ENCODE measurements around the gene SIN3A.

DNA sequence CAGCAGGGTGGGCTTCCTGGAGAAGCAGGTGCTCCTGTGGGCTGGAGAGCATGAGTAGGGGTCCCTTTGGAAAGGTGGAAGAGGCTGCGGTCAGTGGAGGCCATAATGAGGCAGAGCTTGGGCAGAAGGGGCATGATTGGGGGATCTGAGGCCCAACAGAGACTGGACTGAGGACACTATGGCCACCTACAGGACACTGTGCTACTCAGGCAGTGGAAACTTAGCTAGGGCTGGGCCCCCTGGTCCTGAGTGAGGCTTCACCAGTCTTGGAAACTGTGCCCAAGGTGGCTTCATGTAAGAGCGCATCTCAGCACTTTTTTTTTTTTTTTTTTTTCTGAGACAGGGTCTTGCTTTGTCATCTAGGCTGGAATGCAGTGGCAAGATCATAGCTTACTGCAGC lies 121.9 kb downstream of the SIN3A start:
- TF ChIP-seq POLR2A (IDR thresholded peaks at IDR 0.05) (no peak), POLR2AphosphoS5 (IDR thresholded peaks at IDR 0.05) (no peak)
- TF ChIP-seq, protein P1, sequence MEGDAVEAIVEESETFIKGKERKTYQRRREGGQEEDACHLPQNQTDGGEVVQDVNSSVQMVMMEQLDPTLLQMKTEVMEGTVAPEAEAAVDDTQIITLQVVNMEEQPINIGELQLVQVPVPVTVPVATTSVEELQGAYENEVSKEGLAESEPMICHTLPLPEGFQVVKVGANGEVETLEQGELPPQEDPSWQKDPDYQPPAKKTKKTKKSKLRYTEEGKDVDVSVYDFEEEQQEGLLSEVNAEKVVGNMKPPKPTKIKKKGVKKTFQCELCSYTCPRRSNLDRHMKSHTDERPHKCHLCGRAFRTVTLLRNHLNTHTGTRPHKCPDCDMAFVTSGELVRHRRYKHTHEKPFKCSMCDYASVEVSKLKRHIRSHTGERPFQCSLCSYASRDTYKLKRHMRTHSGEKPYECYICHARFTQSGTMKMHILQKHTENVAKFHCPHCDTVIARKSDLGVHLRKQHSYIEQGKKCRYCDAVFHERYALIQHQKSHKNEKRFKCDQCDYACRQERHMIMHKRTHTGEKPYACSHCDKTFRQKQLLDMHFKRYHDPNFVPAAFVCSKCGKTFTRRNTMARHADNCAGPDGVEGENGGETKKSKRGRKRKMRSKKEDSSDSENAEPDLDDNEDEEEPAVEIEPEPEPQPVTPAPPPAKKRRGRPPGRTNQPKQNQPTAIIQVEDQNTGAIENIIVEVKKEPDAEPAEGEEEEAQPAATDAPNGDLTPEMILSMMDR (IDR thresholded peaks at IDR 0.05), result no peak

All from stomach (tissue), 4 donors.